CD8-positive, alpha-beta memory T cell (primary cell): Measurements from ENCODE around the gene SUPT3H. TPM values are rescaled to one million over a fixed set of nuclear protein-coding genes. Genes with fewer than 3 reads are reported as not detected.

ENCODE experiments used
- CTCF ChIA-PET: fragments of 350-600 bp; sonication (Branson Sonifier 250); formaldehyde crosslinking; loops from one replicate; lab custom pipeline; 2021; ENCODE audit warnings: antibody characterized with exemption; lab: Charles Lee
- POLR2A ChIA-PET: fragments of 350-600 bp; sonication (Branson Sonifier 250); formaldehyde crosslinking; loops from one replicate; lab custom pipeline; 2021; ENCODE audit warnings: antibody characterized with exemption; lab: Charles Lee
- DNase-seq, 5 donors: peaks; one replicate each; pipeline versions ENCODE4 v3.0.0 to v3.0.0-alpha.2; 2020 to 2022; ENCODE audit warnings: mixed read lengths in 1 of 5
- H3K27ac ChIP-seq: one replicate; pipeline ENCODE4 v1.7.0; 2013; ENCODE audit warnings: low read depth, mild to moderate bottlenecking, low read length, moderate library complexity
- H3K27me3 ChIP-seq: 2 replicates; pipeline ENCODE4 v1.7.0; 2013; ENCODE audit warnings: low read length, mild to moderate bottlenecking; ENCODE audit not compliant: insufficient read depth, poor library complexity, severe bottlenecking
- H3K36me3 ChIP-seq: 2 replicates; pipeline ENCODE4 v1.7.0; 2013; ENCODE audit warnings: mild to moderate bottlenecking, low read length, moderate library complexity; ENCODE audit not compliant: insufficient read depth
- H3K4me1 ChIP-seq: 2 replicates; pipeline ENCODE4 v1.7.0; 2013; ENCODE audit warnings: mild to moderate bottlenecking, low read length, moderate library complexity; ENCODE audit not compliant: insufficient read depth
- H3K4me3 ChIP-seq: 2 replicates; pipeline ENCODE4 v1.7.0; 2013; ENCODE audit warnings: mild to moderate bottlenecking, low read length
- H3K9me3 ChIP-seq: 2 replicates; pipeline ENCODE4 v1.7.0; 2013; ENCODE audit warnings: mild to moderate bottlenecking, low read length
- H3K27ac Mint-ChIP-seq, 8 donors: one replicate each; pipeline ENCODE4 v1.8.0; 2020 to 2021; ENCODE audit warnings: mixed read lengths in 8 of 8, mild to moderate bottlenecking in 6 of 8, inconsistent platforms in 3 of 8, moderate library complexity in 3 of 8
- H3K27me3 Mint-ChIP-seq, 2 donors: one replicate each; pipeline ENCODE4 v1.8.0; 2020 to 2021; ENCODE audit warnings: mixed read lengths in 2 of 2, mild to moderate bottlenecking in 1 of 2, moderate library complexity in 1 of 2
- H3K36me3 Mint-ChIP-seq, 3 donors: one replicate each; pipeline ENCODE4 v1.8.0; 2020 to 2021; ENCODE audit warnings: mixed read lengths in 3 of 3, inconsistent platforms in 1 of 3, mild to moderate bottlenecking in 1 of 3
- H3K4me1 Mint-ChIP-seq, 3 donors: one replicate each; pipeline ENCODE4 v1.8.0; 2020 to 2021; ENCODE audit warnings: mixed read lengths in 3 of 3, inconsistent platforms in 1 of 3, mild to moderate bottlenecking in 1 of 3
- H3K4me3 Mint-ChIP-seq, 7 donors: one replicate each; pipeline ENCODE4 v1.8.0; 2020 to 2021; ENCODE audit warnings: mixed read lengths in 7 of 7, mild to moderate bottlenecking in 6 of 7, moderate library complexity in 4 of 7, inconsistent platforms in 2 of 7
- H3K9me3 Mint-ChIP-seq, 5 donors: one replicate each; pipeline ENCODE4 v1.8.0; 2020 to 2022; ENCODE audit warnings: mixed read lengths in 5 of 5, mild to moderate bottlenecking in 3 of 5, moderate library complexity in 2 of 5, inconsistent platforms in 1 of 5
- polyA plus RNA-seq: library from polyadenylated mRNA; unstranded; fragments of 300-500 nt; fragmentation: Illumina TruSeq; gene quantifications from one replicate; pipeline ENCODE4 v1.2.3, GENCODE V29; 2021
- total RNA-seq, 2 experiments: library from RNA; stranded (reverse); gene quantifications; one replicate each; pipeline ENCODE4 v1.2.3, GENCODE V29; 2021

SUPT3H gene
- total and polyA plus RNA-seq, 3 experiments from 2014 or later = 13.7 to 17.1 (median 14.6) TPM

DNA sequence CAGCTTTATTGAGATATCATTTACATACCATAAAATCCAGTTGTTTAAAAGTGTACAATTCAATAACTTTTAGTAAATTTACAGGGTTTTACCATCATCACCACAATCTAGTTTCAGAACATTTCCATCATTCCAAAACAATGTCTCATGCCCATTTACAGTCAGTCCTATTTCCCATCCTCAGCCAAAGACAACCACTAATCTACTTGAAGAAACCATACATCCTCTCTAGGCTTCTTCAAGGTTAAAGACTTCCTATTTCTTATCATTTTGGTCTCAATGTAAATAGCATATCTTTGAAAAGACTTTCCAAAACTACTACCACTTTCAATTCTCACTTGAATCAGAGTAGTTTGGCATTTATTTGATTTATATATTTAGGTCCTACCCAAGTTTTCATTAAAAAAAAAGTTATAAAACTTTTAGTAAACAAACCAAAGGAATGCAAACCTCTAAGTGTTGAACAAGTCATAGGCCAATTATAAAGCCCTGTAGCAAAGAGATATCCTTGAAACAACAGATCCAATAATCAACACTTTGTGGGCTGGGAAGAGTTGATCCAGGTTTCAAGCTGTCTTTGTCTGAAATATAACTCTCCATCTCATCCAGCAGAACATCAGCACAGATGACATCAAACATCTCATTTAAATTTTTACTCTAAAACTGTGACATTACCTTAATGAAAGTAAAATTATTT is 260.9 kb downstream of the SUPT3H start:
- ChIA-PET CTCF (no interaction called here), POLR2A (no interaction called here)
- no peak for DNase-seq
- Mint-ChIP-seq H3K9me3 (no peaks in the 10 kb centered on the region), H3K27ac (no peak overlapping the region), H3K27me3 (no peaks in the 10 kb centered on the region), H3K4me3 (no peak overlapping the region), H3K36me3 (peaks cover 0 to 4% (median 0%) of the 10 kb centered on the region in 3 donors), H3K4me1 (peaks cover 10 to 17% (median 15%) of the 10 kb centered on the region in 3 donors)
- Histone ChIP-seq H3K36me3 (no peaks in the 10 kb centered on the region), H3K27ac (no peak overlapping the region), H3K4me1 (no peaks in the 10 kb centered on the region), H3K27me3 (no peaks in the 10 kb centered on the region), H3K9me3 (no peaks in the 10 kb centered on the region), H3K4me3 (no peak overlapping the region)

DNA sequence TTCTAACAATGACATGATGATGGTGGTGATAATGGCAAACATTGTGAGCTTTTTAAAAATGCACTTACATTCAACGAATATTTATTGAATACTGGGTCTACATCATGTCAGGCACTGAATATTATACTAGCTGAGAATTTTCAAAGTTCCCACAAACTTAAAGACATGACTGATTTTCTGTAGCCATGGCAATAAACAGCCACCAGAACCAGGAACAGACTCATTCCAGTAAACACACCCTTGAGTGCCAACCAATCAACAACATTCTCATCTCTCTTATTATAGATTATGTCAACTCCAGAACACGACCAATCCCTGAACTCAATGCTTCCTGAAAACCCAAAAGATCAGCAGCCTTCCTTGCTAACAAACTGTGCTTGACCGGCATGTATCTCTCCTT is 262.0 kb downstream of the SUPT3H start:
- no peak overlapping the region for H3K27ac ChIP-seq
- Mint-ChIP-seq H3K36me3 (peaks cover 0 to 4% (median 0%) of the 10 kb centered on the region in 3 donors), H3K27me3 (no peaks in the 10 kb centered on the region), H3K9me3 (no peaks in the 10 kb centered on the region), H3K4me1 (peaks cover 10 to 17% (median 15%) of the 10 kb centered on the region in 3 donors), H3K4me3 (no peak overlapping the region), H3K27ac (no peak overlapping the region)
- ChIA-PET POLR2A (no interaction called here), CTCF (no interaction called here)
- H3K4me1 ChIP-seq = no peaks in the 10 kb centered on the region
- H3K9me3 ChIP-seq = no peaks in the 10 kb centered on the region
- no peaks in the 10 kb centered on the region for H3K27me3 ChIP-seq
- no peak overlapping the region for H3K4me3 ChIP-seq
- no peaks in the 10 kb centered on the region for H3K36me3 ChIP-seq
- no peak for DNase-seq

DNA sequence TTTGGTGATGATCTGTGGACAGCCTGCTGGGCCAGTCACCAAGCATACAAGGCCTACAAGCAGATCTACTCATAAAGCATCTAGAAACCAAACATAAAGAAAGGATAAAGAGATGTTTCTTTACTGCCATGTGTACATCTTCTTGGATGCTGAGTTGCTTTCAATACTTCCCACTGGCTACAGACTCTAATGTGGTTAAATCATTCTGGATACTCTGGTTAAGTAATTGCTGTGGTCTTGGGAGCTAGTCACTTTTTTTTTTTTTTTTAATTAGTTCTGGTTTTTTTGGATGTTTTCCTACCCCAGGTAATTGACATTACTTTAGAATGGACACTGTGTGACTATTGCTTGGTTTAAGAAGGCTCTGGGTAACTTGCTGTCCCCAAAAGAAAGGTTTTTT is 265.0 kb downstream of the SUPT3H start:
- POLR2A ChIA-PET = no interaction called here
- Histone ChIP-seq H3K27me3 (no peaks in the 10 kb centered on the region), H3K9me3 (no peaks in the 10 kb centered on the region), H3K4me1 (no peaks in the 10 kb centered on the region), H3K27ac (no peak overlapping the region), H3K36me3 (no peaks in the 10 kb centered on the region), H3K4me3 (no peak overlapping the region)
- peaks cover 0 to 4% (median 0%) of the 10 kb centered on the region in 3 donors for H3K36me3 Mint-ChIP-seq
- no peaks in the 10 kb centered on the region for H3K27me3 Mint-ChIP-seq
- no peaks in the 10 kb centered on the region for H3K9me3 Mint-ChIP-seq
- H3K27ac Mint-ChIP-seq = no peak overlapping the region
- CTCF ChIA-PET = interaction anchor here (1.4 kb wide), 1 partner anchor 27 kb away, joined by 3 read pairs; no protein-coding TSS in a partner anchor
- H3K4me1 Mint-ChIP-seq = peaks cover 18 to 36% (median 33%) of the 10 kb centered on the region in 3 donors
- H3K4me3 Mint-ChIP-seq = no peak overlapping the region
- DNase-seq = no peak

DNA sequence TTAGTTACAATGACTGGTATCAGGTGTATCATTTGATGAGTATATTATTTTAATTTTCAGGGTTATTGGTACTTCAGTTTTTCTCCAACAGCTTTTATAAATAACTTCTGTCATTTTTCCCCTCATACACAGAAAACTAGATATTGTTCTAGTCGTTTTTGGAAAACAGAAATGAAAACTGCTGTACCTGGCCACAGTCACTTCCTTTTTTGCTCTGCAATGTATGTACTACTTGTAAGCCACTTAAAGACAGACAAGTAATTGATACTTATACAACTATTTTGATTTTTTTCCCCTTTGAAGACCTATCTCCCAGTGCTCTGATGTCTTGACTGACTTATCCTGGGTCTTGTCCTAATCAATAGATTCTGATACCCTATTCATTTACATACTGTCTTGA is 268.2 kb downstream of the SUPT3H start:
- no peak overlapping the region for H3K4me3 Mint-ChIP-seq
- ChIA-PET POLR2A (no interaction called here), CTCF (no interaction called here)
- no peaks in the 10 kb centered on the region for H3K36me3 ChIP-seq
- H3K4me1 ChIP-seq = no peaks in the 10 kb centered on the region
- H3K27me3 Mint-ChIP-seq = no peaks in the 10 kb centered on the region
- no peak for DNase-seq
- peaks cover 7 to 18% (median 18%) of the 10 kb centered on the region in 3 donors for H3K4me1 Mint-ChIP-seq
- H3K27ac Mint-ChIP-seq = peak overlapping the region in 2 of 8 donors; percentile 17 to 33
- H3K9me3 ChIP-seq = no peaks in the 10 kb centered on the region
- H3K27me3 ChIP-seq = no peaks in the 10 kb centered on the region
- no peaks in the 10 kb centered on the region for H3K9me3 Mint-ChIP-seq
- peaks cover 0 to 4% (median 0%) of the 10 kb centered on the region in 3 donors for H3K36me3 Mint-ChIP-seq
- H3K4me3 ChIP-seq = no peak overlapping the region
- no peak overlapping the region for H3K27ac ChIP-seq

DNA sequence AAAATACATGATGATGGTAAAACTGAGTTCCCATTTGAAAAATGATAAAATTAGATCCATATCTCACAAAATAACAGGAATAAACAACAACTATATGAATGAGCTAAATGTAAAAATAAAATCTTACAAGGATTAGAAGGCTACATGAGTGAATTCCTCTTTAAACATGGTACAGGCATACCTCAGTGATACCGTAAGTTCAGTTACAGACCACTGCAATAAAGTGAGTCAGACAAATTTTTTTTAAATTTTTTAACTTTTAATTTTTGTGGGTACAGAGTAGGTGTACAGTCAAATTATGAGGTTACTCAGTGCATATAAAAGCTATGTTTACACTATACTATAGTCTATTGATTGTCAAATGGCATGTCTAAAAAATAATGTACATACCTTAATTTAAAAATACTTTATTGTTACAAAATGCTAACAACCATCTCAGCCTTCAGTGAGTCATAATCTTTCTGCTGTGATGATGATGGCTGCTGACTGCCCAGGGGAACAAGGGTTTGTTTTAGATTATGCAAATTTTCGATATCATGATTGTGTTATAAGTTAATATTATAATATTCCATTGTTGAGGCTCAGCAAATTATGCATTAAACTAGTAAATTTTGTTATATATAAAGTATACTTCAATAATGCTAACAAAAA is 272.4 kb downstream of the SUPT3H start:
- H3K4me3 Mint-ChIP-seq = no peak overlapping the region
- H3K36me3 ChIP-seq = no peaks in the 10 kb centered on the region
- H3K4me1 Mint-ChIP-seq = peaks cover 7 to 18% (median 18%) of the 10 kb centered on the region in 3 donors
- no peak for DNase-seq
- H3K27ac Mint-ChIP-seq = no peak overlapping the region
- no peak overlapping the region for H3K27ac ChIP-seq
- no peak overlapping the region for H3K4me3 ChIP-seq
- H3K27me3 Mint-ChIP-seq = no peaks in the 10 kb centered on the region
- H3K9me3 Mint-ChIP-seq = no peaks in the 10 kb centered on the region
- no peaks in the 10 kb centered on the region for H3K4me1 ChIP-seq
- peaks cover 0 to 5% (median 0%) of the 10 kb centered on the region in 3 donors for H3K36me3 Mint-ChIP-seq
- no peaks in the 10 kb centered on the region for H3K9me3 ChIP-seq
- no peaks in the 10 kb centered on the region for H3K27me3 ChIP-seq
- POLR2A ChIA-PET = no interaction called here
- CTCF ChIA-PET = no interaction called here

DNA sequence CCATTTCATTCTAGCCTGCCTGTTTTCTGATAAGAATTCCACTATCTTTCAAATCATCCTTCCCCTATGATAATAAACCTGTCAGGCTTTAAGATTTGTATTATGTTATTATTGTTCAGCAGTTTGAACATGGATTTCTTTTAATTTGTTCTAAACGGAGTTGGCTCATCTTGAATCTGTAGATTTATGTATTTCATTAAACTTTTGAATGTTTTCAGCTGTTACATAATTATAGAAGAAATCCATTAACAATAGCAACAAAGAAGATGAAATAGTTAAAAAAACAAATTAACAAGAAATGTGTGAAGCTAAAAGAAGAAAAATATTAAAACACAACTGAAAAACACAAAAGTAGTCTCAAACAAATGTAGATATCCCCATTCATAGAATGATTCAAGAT is 273.3 kb downstream of the SUPT3H start:
- Histone ChIP-seq H3K4me3 (no peak overlapping the region), H3K9me3 (no peaks in the 10 kb centered on the region), H3K36me3 (no peaks in the 10 kb centered on the region), H3K27ac (no peak overlapping the region), H3K27me3 (no peaks in the 10 kb centered on the region), H3K4me1 (no peaks in the 10 kb centered on the region)
- H3K27ac Mint-ChIP-seq = no peak overlapping the region
- peaks cover 0 to 5% (median 0%) of the 10 kb centered on the region in 3 donors for H3K36me3 Mint-ChIP-seq
- ChIA-PET POLR2A (no interaction called here), CTCF (no interaction called here)
- no peak for DNase-seq
- H3K4me3 Mint-ChIP-seq = no peak overlapping the region
- no peaks in the 10 kb centered on the region for H3K9me3 Mint-ChIP-seq
- H3K27me3 Mint-ChIP-seq = no peaks in the 10 kb centered on the region
- peaks cover 5 to 13% (median 13%) of the 10 kb centered on the region in 3 donors for H3K4me1 Mint-ChIP-seq

DNA sequence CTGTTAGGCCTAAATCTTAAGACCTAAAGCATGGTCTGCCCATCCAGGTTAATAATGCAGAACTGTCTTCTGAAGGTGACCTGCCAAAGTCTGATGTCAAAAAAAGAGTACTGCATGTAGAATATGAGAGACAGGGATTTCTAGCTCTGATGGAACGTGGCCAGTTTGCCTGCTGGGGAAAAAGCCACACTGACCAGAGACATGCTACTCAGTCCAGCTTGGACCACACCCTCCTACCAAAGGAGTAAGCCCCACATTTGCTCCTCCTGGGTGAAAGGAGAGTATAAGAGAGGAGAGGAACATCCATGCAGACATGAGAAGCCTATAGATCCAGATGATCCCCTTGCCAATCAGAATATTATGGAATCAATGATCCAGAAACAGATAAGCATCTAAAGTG is 279.5 kb downstream of the SUPT3H start:
- H3K4me3 ChIP-seq = no peak overlapping the region
- H3K27me3 ChIP-seq = no peaks in the 10 kb centered on the region
- H3K36me3 Mint-ChIP-seq = peaks cover 0 to 5% (median 5%) of the 10 kb centered on the region in 3 donors
- H3K27ac Mint-ChIP-seq = no peak overlapping the region
- no peak for DNase-seq
- H3K4me1 Mint-ChIP-seq = no peaks in the 10 kb centered on the region
- H3K36me3 ChIP-seq = no peaks in the 10 kb centered on the region
- POLR2A ChIA-PET = no interaction called here
- H3K9me3 ChIP-seq = no peaks in the 10 kb centered on the region
- no peak overlapping the region for H3K27ac ChIP-seq
- CTCF ChIA-PET = no interaction called here
- no peaks in the 10 kb centered on the region for H3K9me3 Mint-ChIP-seq
- no peaks in the 10 kb centered on the region for H3K4me1 ChIP-seq
- no peaks in the 10 kb centered on the region for H3K27me3 Mint-ChIP-seq
- H3K4me3 Mint-ChIP-seq = no peak overlapping the region

DNA sequence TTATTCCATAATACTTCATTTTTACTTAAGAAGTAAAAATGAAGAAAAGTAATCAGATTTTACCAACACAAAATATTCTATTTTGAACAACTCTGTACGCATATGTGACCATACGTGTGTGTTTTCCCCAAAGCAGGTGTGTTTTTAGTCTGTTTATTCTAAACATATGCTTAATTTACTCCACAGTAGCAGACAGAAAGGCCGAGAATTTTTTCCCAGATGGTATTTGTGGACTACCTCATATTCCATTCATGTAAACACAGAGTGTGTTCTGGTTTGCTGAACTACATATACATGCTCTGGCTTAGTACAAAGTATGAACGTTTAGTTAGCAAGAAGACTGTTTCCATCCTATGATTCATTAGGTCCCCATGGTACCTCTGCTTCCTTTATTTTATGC is 282.9 kb downstream of the SUPT3H start:
- H3K4me3 ChIP-seq = no peak overlapping the region
- H3K27ac Mint-ChIP-seq = no peak overlapping the region
- CTCF ChIA-PET = no interaction called here

More for the DNA sequence above, 282.9 kb downstream of the SUPT3H start:
- Histone ChIP-seq H3K27ac (no peak overlapping the region), H3K9me3 (no peaks in the 10 kb centered on the region), H3K36me3 (no peaks in the 10 kb centered on the region), H3K27me3 (no peaks in the 10 kb centered on the region), H3K4me1 (no peaks in the 10 kb centered on the region)
- H3K9me3 Mint-ChIP-seq = no peaks in the 10 kb centered on the region
- H3K4me1 Mint-ChIP-seq = no peaks in the 10 kb centered on the region
- POLR2A ChIA-PET = no interaction called here
- H3K4me3 Mint-ChIP-seq = no peak overlapping the region
- DNase-seq = no peak
- H3K27me3 Mint-ChIP-seq = no peaks in the 10 kb centered on the region
- H3K36me3 Mint-ChIP-seq = peaks cover 0 to 5% (median 0%) of the 10 kb centered on the region in 3 donors
